Stomach (tissue), 4 donors: ENCODE data around the gene MVB12A.

Experiments
- POLR2A ChIP-seq, 4 donors: fragments of 450-650 bp; IDR thresholded peaks; one replicate each; pipeline ENCODE4 v1.6.1; 2016; ENCODE audit warnings: antibody characterized with exemption in 4 of 4, control low read depth in 2 of 4, mild to moderate bottlenecking in 1 of 4, moderate library complexity in 1 of 4
- TF ChIP-seq, protein P1 (sequence below), 7 experiments: fragments of 450-650 bp in 4 of 7; fragments of 200-600 bp in 3 of 7; sonication (generic) in 3 of 7; IDR thresholded peaks; one replicate each; pipeline ENCODE4 v1.5.1; 2016 to 2019; ENCODE audit warnings: antibody characterized with exemption in 7 of 7, control low read depth in 2 of 7, mild to moderate bottlenecking in 1 of 7

DNA sequence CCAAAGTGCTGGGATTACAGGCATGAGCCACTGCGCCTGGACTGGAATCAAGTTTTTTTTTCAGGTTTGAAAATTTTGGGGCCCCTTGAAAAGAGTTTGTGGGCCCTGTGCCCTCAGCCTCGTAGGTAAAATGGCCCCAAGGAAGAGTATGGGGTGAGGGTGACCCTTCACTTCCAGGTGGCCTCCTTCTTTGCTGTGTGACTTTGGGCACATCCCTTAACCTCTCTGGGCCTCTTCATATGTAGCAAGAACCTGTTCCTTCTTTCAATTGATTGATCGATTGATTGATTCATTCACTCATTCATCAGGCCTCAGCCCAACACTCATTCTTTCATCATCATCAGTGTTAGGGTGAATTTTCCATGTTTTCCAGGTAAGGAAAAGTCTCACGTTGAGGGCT lies 32.0 kb downstream of the MVB12A start:
- TF ChIP-seq, protein P1, sequence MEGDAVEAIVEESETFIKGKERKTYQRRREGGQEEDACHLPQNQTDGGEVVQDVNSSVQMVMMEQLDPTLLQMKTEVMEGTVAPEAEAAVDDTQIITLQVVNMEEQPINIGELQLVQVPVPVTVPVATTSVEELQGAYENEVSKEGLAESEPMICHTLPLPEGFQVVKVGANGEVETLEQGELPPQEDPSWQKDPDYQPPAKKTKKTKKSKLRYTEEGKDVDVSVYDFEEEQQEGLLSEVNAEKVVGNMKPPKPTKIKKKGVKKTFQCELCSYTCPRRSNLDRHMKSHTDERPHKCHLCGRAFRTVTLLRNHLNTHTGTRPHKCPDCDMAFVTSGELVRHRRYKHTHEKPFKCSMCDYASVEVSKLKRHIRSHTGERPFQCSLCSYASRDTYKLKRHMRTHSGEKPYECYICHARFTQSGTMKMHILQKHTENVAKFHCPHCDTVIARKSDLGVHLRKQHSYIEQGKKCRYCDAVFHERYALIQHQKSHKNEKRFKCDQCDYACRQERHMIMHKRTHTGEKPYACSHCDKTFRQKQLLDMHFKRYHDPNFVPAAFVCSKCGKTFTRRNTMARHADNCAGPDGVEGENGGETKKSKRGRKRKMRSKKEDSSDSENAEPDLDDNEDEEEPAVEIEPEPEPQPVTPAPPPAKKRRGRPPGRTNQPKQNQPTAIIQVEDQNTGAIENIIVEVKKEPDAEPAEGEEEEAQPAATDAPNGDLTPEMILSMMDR (IDR thresholded peaks at IDR 0.05) = no peak
- no peak for TF ChIP-seq POLR2A (IDR thresholded peaks at IDR 0.05)
